Subcutaneous preadipocyte (primary cell): ENCODE results near the gene GFPT1. TPM values are rescaled to one million over a fixed set of nuclear protein-coding genes. Genes with fewer than 3 reads are reported as not detected.

Source experiments
- small RNA-seq: library from RNA; depleted of rRNA; stranded (forward); fragments of <200 nt; gene quantifications from one replicate; pipeline ENCODE3, GENCODE V24; 2012
- total RNA-seq: library from RNA; depleted of rRNA; stranded (reverse); fragments of >200 nt; gene quantifications from 2 replicates; pipeline ENCODE4 v1.2.3, GENCODE V29; 2012

Gene GFPT1
- total RNA-seq = 20.6 and 36.4 TPM in 2 replicates

GRCh38 chr2:69386789-69387734, at the start of gene GFPT1:
Gene GFPT1 (minus strand): TSS chr2:69387227. CDS start chr2:69387071, 156 bp downstream.

Small RNA genes within 50 kb of the gene (small RNA-seq; reads per million reads assigned to genes)
- gene RF00019 = not detected

Other genes with a start within 250 kb of the GFPT1 start
- 23.9 and 33.1 TPM in 2 replicates for gene NFU1, start 50.2 kb upstream of the GFPT1 start, total RNA-seq